GM23248 (cell line): ENCODE data around the gene ABCG1. TPM values are rescaled to one million over a fixed set of nuclear protein-coding genes. Genes with fewer than 3 reads are reported as not detected.

Experiments
- DNase-seq: peaks from one replicate; pipeline ENCODE4 v3.0.0-alpha.2; 2015
- H2AFZ ChIP-seq: fragments of 200-600 bp; sonication (generic); 2 replicates; pipeline ENCODE4 v1.6.1; 2016; ENCODE audit warnings: antibody characterized with exemption
- H3F3A ChIP-seq: fragments of 200-600 bp; sonication (generic); 2 replicates; pipeline ENCODE4 v1.6.1; 2016; ENCODE audit warnings: mild to moderate bottlenecking, antibody characterized with exemption, mixed run types; ENCODE audit not compliant: insufficient read depth
- H3K27ac ChIP-seq: fragments of 200-600 bp; sonication (generic); 2 replicates; pipeline ENCODE4 v1.5.1; 2016; ENCODE audit warnings: mild to moderate bottlenecking
- H3K27me3 ChIP-seq: fragments of 200-600 bp; sonication (generic); replicated peaks from 2 replicates; pipeline ENCODE4 v1.6.1; 2016; ENCODE audit warnings: mild to moderate bottlenecking; ENCODE audit not compliant: insufficient read depth
- H3K36me3 ChIP-seq: fragments of 200-600 bp; sonication (generic); 2 replicates; pipeline ENCODE4 v1.6.1; 2016; ENCODE audit warnings: low read depth, mild to moderate bottlenecking
- H3K4me1 ChIP-seq: fragments of 200-600 bp; sonication (generic); 2 replicates; pipeline ENCODE4 v1.6.1; 2016; ENCODE audit warnings: mild to moderate bottlenecking; ENCODE audit not compliant: insufficient read depth
- H3K4me2 ChIP-seq: fragments of 200-600 bp; sonication (generic); one replicate; pipeline ENCODE4 v1.6.1; 2016; ENCODE audit warnings: mild to moderate bottlenecking; ENCODE audit not compliant: unreplicated experiment
- H3K4me3 ChIP-seq: fragments of 200-600 bp; sonication (generic); 2 replicates; pipeline ENCODE4 v1.5.1; 2016; ENCODE audit warnings: mild to moderate bottlenecking
- H3K79me2 ChIP-seq: fragments of 200-600 bp; sonication (generic); 2 replicates; pipeline ENCODE4 v1.6.1; 2016; ENCODE audit warnings: mild to moderate bottlenecking; ENCODE audit not compliant: insufficient read depth
- H3K9ac ChIP-seq: fragments of 200-600 bp; sonication (generic); 2 replicates; pipeline ENCODE4 v1.6.1; 2016; ENCODE audit warnings: mild to moderate bottlenecking
- H3K9me2 ChIP-seq: fragments of 200-600 bp; sonication (generic); 2 replicates; pipeline ENCODE4 v1.6.1; 2016; ENCODE audit warnings: mixed run types, mild to moderate bottlenecking, moderate library complexity; ENCODE audit not compliant: insufficient read depth
- H3K9me3 ChIP-seq: fragments of 200-600 bp; sonication (generic); one replicate; pipeline ENCODE4 v1.6.1; 2017; ENCODE audit warnings: low read depth
- H4K20me1 ChIP-seq: fragments of 200-600 bp; sonication (generic); 2 replicates; pipeline ENCODE4 v1.6.0; 2016; ENCODE audit not compliant: insufficient read depth
- EZH2 ChIP-seq: fragments of 200-600 bp; sonication (generic); IDR thresholded peaks from 2 replicates; pipeline ENCODE4 v1.6.1; 2018; ENCODE audit warnings: antibody characterized with exemption, mild to moderate bottlenecking; ENCODE audit not compliant: insufficient read depth, poor library complexity, severe bottlenecking
- EZH2phosphoT487 ChIP-seq: fragments of 200-600 bp; sonication (generic); IDR thresholded peaks from 2 replicates; pipeline ENCODE4 v1.6.1; 2018; ENCODE audit warnings: antibody characterized with exemption, moderate library complexity, mild to moderate bottlenecking, low read depth; ENCODE audit not compliant: insufficient read depth
- WGBS, 2 experiments: methylation state at CpG; one replicate each; pipeline ENCODE4 v1.1.6; 2015 to 2017; ENCODE audit warnings: low lambda C conversion rate in 2 of 2, low coverage in 1 of 2; ENCODE audit errors: missing lambda C conversion rate in 2 of 2; 5-methylcytosine and 5-hydroxymethylcytosine counted together
- in situ Hi-C: fragments of 300-500 bp; cut with MboI; formaldehyde crosslinking; loops from 2 replicates; pipeline ENCODE4 v1.15.0; 2020
- polyA plus RNA-seq: library from polyadenylated mRNA; unstranded; fragments of >200 nt; fragmentation: Nextera tagmentation; extraction: Ambion mirVana; gene quantifications from 2 replicates; pipeline ENCODE4 v1.2.1, GENCODE V29; 2016
- small RNA-seq: library from RNA; depleted of rRNA; stranded (forward); fragments of <200 nt; gene quantifications from one replicate; pipeline ENCODE3, GENCODE V24; 2014; ENCODE audit warnings: low read depth, low replicate concordance
- total RNA-seq: library from RNA; depleted of rRNA; stranded (reverse); fragments of >200 nt; shearing (Covaris generic); gene quantifications from 2 replicates; pipeline ENCODE4 v1.2.3, GENCODE V29; 2014; rRNA removed

ABCG1 gene
- total and polyA plus RNA-seq, 2 experiments from 2014 or later: 0.08 TPM; not detected in 1

- Histone ChIP-seq H3F3A (no peaks in the 10 kb centered on the region), H2AFZ (no peak overlapping the region), H3K27ac (no peak overlapping the region), H3K4me3 (no peak overlapping the region), H3K4me2 (no peak overlapping the region), H3K9ac (no peak overlapping the region), H3K9me3 (no peaks in the 10 kb centered on the region), H4K20me1 (no peaks in the 10 kb centered on the region), H3K79me2 (no peaks in the 10 kb centered on the region), H3K9me2 (no peaks in the 10 kb centered on the region), H3K36me3 (no peaks in the 10 kb centered on the region), H3K4me1 (no peaks in the 10 kb centered on the region), H3K27me3 (no peaks in the 10 kb centered on the region)
- no peak for DNase-seq
- in situ Hi-C loops: no loop called here
- 54 to 56% methylated on average over 5 to 6 of the region's 6 CpGs for WGBS, 2 experiments
- TF ChIP-seq EZH2 (no peak), EZH2phosphoT487 (no peak)
Measured at GRCh38 chr21:42343556-42343955, 124.6 kb downstream of the ABCG1 start.

GRCh38 chr21:42343963-42344510 lies 125.1 kb downstream of the ABCG1 start:
- no peak for DNase-seq
- Histone ChIP-seq H3K9me3 (no peaks in the 10 kb centered on the region), H3K4me1 (no peaks in the 10 kb centered on the region), H3K9ac (no peak overlapping the region), H4K20me1 (no peaks in the 10 kb centered on the region), H3K27me3 (no peaks in the 10 kb centered on the region), H3K36me3 (no peaks in the 10 kb centered on the region), H3K79me2 (no peaks in the 10 kb centered on the region), H3K27ac (no peak overlapping the region), H3K9me2 (no peaks in the 10 kb centered on the region), H2AFZ (no peak overlapping the region), H3K4me3 (no peak overlapping the region), H3K4me2 (no peak overlapping the region), H3F3A (no peaks in the 10 kb centered on the region)
- 54 to 61% methylated on average over 11 of the region's 11 CpGs for WGBS, 2 experiments
- in situ Hi-C loops: no loop called here
- no peak for TF ChIP-seq EZH2
- TF ChIP-seq EZH2phosphoT487: no peak

GRCh38 chr21:42344631-42345030 lies 125.7 kb downstream of the ABCG1 start:
- in situ Hi-C loops: no loop called here
- H3K27me3 ChIP-seq: no peaks in the 10 kb centered on the region
- H3F3A ChIP-seq: no peaks in the 10 kb centered on the region
- no peaks in the 10 kb centered on the region for H3K4me1 ChIP-seq
- no peak for DNase-seq
- WGBS, 2 experiments: 40 to 55% methylated on average over 4 of the region's 4 CpGs
- no peaks in the 10 kb centered on the region for H3K79me2 ChIP-seq
- no peak overlapping the region for H3K4me2 ChIP-seq
- H4K20me1 ChIP-seq: no peaks in the 10 kb centered on the region
- no peaks in the 10 kb centered on the region for H3K36me3 ChIP-seq
- H3K9ac ChIP-seq: no peak overlapping the region
- H2AFZ ChIP-seq: no peak overlapping the region
- no peaks in the 10 kb centered on the region for H3K9me3 ChIP-seq
- no peaks in the 10 kb centered on the region for H3K9me2 ChIP-seq
- H3K4me3 ChIP-seq: no peak overlapping the region
- no peak overlapping the region for H3K27ac ChIP-seq
- no peak for TF ChIP-seq EZH2phosphoT487
- no peak for TF ChIP-seq EZH2

- H3K27me3 ChIP-seq: no peaks in the 10 kb centered on the region
- no peak overlapping the region for H2AFZ ChIP-seq
- TF ChIP-seq EZH2phosphoT487 (no peak), EZH2 (no peak)
- H3K36me3 ChIP-seq: no peaks in the 10 kb centered on the region
- H3K4me3 ChIP-seq: no peak overlapping the region
- no peaks in the 10 kb centered on the region for H3K9me2 ChIP-seq
- no peaks in the 10 kb centered on the region for H3K4me1 ChIP-seq
- in situ Hi-C loops: no loop called here
- no peak overlapping the region for H3K4me2 ChIP-seq
- H3K9me3 ChIP-seq: no peaks in the 10 kb centered on the region
- 56% methylated on average over 9 of the region's 9 CpGs for WGBS, 2 experiments
- H3K79me2 ChIP-seq: no peaks in the 10 kb centered on the region
- no peak overlapping the region for H3K27ac ChIP-seq
- H4K20me1 ChIP-seq: no peaks in the 10 kb centered on the region
- DNase-seq: no peak
- no peaks in the 10 kb centered on the region for H3F3A ChIP-seq
- H3K9ac ChIP-seq: no peak overlapping the region
Measured at GRCh38 chr21:42346441-42346840, 127.5 kb downstream of the ABCG1 start.

Small RNA genes lying within 50 kb of the gene (small RNA-seq; reads per million reads assigned to genes)
- gene RNA5SP492: not detected

Other genes with a start within 250 kb of the ABCG1 start
- gene ZBTB21, start 208.8 kb upstream of the ABCG1 start, total RNA-seq: 10.6 and 10.7 TPM in 2 replicates
- gene ZBTB21, start 208.8 kb upstream of the ABCG1 start, polyA plus RNA-seq: 9.1 and 10.7 TPM in 2 replicates
- not detected in 2 replicates for gene UMODL1, start 147.8 kb upstream of the ABCG1 start, total RNA-seq
- gene UMODL1, start 147.8 kb upstream of the ABCG1 start, polyA plus RNA-seq: not detected in 2 replicates
- not detected in 2 replicates for gene TFF3, start 96.3 kb downstream of the ABCG1 start, total RNA-seq
- gene TFF3, start 96.3 kb downstream of the ABCG1 start, polyA plus RNA-seq: not detected in 2 replicates
- not detected in 2 replicates for gene TFF2, start 131.9 kb downstream of the ABCG1 start, total RNA-seq
- not detected in 2 replicates for gene TFF2, start 131.9 kb downstream of the ABCG1 start, polyA plus RNA-seq
- gene TFF1, start 147.4 kb downstream of the ABCG1 start, total RNA-seq: not detected in 2 replicates
- gene TFF1, start 147.4 kb downstream of the ABCG1 start, polyA plus RNA-seq: not detected in 2 replicates
- gene TMPRSS3, start 176.9 kb downstream of the ABCG1 start, total RNA-seq: not detected in 2 replicates
- gene TMPRSS3, start 176.9 kb downstream of the ABCG1 start, polyA plus RNA-seq: not detected in 2 replicates
- gene UBASH3A, start 184.8 kb downstream of the ABCG1 start, total RNA-seq: not detected in 2 replicates
- not detected in 2 replicates for gene UBASH3A, start 184.8 kb downstream of the ABCG1 start, polyA plus RNA-seq